GM12878 (cell line): Measurements from ENCODE around the gene PRR12. TPM values are rescaled to one million over a fixed set of nuclear protein-coding genes. Genes with fewer than 3 reads are reported as not detected.

ENCODE experiments used
- ATF3 ChIP-seq: IDR thresholded peaks from 2 replicates; pipeline ENCODE4 v1.6.1; 2011; ENCODE audit warnings: low read depth, mild to moderate bottlenecking, low read length, moderate library complexity, borderline replicate concordance; ENCODE audit errors: extremely low read depth
- ATF7 ChIP-seq: fragments of 450-650 bp; IDR thresholded peaks from 2 replicates; pipeline ENCODE4 v1.6.1; 2016; ENCODE audit warnings: low read depth, mild to moderate bottlenecking
- BRCA1 ChIP-seq: IDR thresholded peaks from 2 replicates; pipeline ENCODE4 v1.6.1; 2011; ENCODE audit warnings: low read depth, low read length, improper control_type of control experiment
- CBX3 ChIP-seq: fragments of 200-600 bp; sonication (generic); IDR thresholded peaks from 2 replicates; pipeline ENCODE4 v1.6.1; 2016; ENCODE audit warnings: low read depth, borderline replicate concordance
- DPF2 ChIP-seq: fragments of 450-650 bp; IDR thresholded peaks from 2 replicates; pipeline ENCODE4 v1.6.1; 2017; ENCODE audit warnings: mild to moderate bottlenecking
- EP300 ChIP-seq, 2 experiments: fragments of 150-350 bp in 1 of 2; IDR thresholded peaks; 2 replicates each; pipeline ENCODE4 v1.6.1; 2011 to 2012; ENCODE audit warnings: low read depth in 2 of 2, low read length in 2 of 2, borderline replicate concordance in 1 of 2, improper control_type of control experiment in 1 of 2, inconsistent platforms in 1 of 2; ENCODE audit not compliant: control insufficient read depth in 1 of 2
- ESRRA ChIP-seq: IDR thresholded peaks from 2 replicates; pipeline ENCODE4 v1.6.1; 2012; ENCODE audit warnings: mild to moderate bottlenecking, low read length, improper control_type of control experiment
- EZH2 ChIP-seq: IDR thresholded peaks from 2 replicates; pipeline ENCODE4 v1.6.1; 2012; ENCODE audit warnings: low read depth, mild to moderate bottlenecking, control low read depth, inconsistent platforms, low read length, borderline replicate concordance; ENCODE audit not compliant: control insufficient read depth
- IKZF2 ChIP-seq, 2 experiments: fragments of 450-650 bp; IDR thresholded peaks; 2 replicates each; pipeline ENCODE4 v1.6.1; 2017; ENCODE audit warnings: mild to moderate bottlenecking in 2 of 2, moderate library complexity in 2 of 2
- JUND ChIP-seq: IDR thresholded peaks from 2 replicates; pipeline ENCODE4 v1.6.1; 2012; ENCODE audit warnings: low read depth, mild to moderate bottlenecking, low read length, improper control_type of control experiment, moderate library complexity
- LARP7 ChIP-seq: fragments of 450-650 bp; IDR thresholded peaks from 2 replicates; pipeline ENCODE4 v1.6.1; 2017; ENCODE audit warnings: mild to moderate bottlenecking
- POLR2AphosphoS5 ChIP-seq: IDR thresholded peaks from 2 replicates; pipeline ENCODE4 v1.6.1; 2011; ENCODE audit warnings: mild to moderate bottlenecking, low read length, inconsistent platforms
- RAD21 ChIP-seq: IDR thresholded peaks from 2 replicates; pipeline ENCODE4 v1.6.1; 2011; ENCODE audit warnings: mild to moderate bottlenecking, low read depth, low read length, moderate library complexity; ENCODE audit not compliant: insufficient read depth
- RB1 ChIP-seq: fragments of 450-650 bp; formaldehyde crosslinking; IDR thresholded peaks from 2 replicates; pipeline ENCODE4 v1.6.1; 2017; ENCODE audit warnings: mild to moderate bottlenecking, borderline replicate concordance
- RCOR1 ChIP-seq: conservative IDR thresholded peaks from 2 replicates; pipeline ENCODE4 v1.6.1; 2012; ENCODE audit warnings: low read depth, low read length, improper control_type of control experiment
- SIN3A ChIP-seq: IDR thresholded peaks from 2 replicates; pipeline ENCODE4 v1.6.1; 2012; ENCODE audit warnings: low read depth, low read length, improper control_type of control experiment
- SKIL ChIP-seq: fragments of 450-650 bp; IDR thresholded peaks from 2 replicates; pipeline ENCODE4 v1.6.1; 2017; ENCODE audit warnings: mild to moderate bottlenecking, low read depth, inconsistent platforms; ENCODE audit not compliant: poor library complexity, severe bottlenecking
- SMAD1 ChIP-seq: fragments of 450-650 bp; IDR thresholded peaks from 2 replicates; pipeline ENCODE4 v1.6.1; 2018; ENCODE audit warnings: mild to moderate bottlenecking, low read depth; ENCODE audit not compliant: partially characterized antibody
- SMARCA5 ChIP-seq: fragments of 450-650 bp; IDR thresholded peaks from 2 replicates; pipeline ENCODE4 v1.6.1; 2017; ENCODE audit warnings: mild to moderate bottlenecking
- WRNIP1 ChIP-seq: IDR thresholded peaks from 2 replicates; pipeline ENCODE4 v1.6.1; 2011; ENCODE audit warnings: low read depth, low read length, improper control_type of control experiment, borderline replicate concordance
- YY1 ChIP-seq: IDR thresholded peaks from 2 replicates; pipeline ENCODE4 v1.6.1; 2011; ENCODE audit warnings: low read depth, mild to moderate bottlenecking, low read length
- ZNF274 ChIP-seq: IDR thresholded peaks from one replicate; pipeline ENCODE4 v1.8.0; 2011; ENCODE audit not compliant: insufficient read length, insufficient read depth
- ZNF384 ChIP-seq: IDR thresholded peaks from 2 replicates; pipeline ENCODE4 v1.6.1; 2012; ENCODE audit warnings: low read depth, mild to moderate bottlenecking, low read length, improper control_type of control experiment, borderline replicate concordance
- polyA plus RNA-seq, 11 experiments: library from polyadenylated mRNA; depleted of rRNA in 4 of 11; unstranded in 6 of 11; stranded (reverse) in 5 of 11; fragments of >200 nt; fragmentation: Nextera tagmentation in 4 of 11; fragmentation: Illumina TruSeq in 1 of 11; extraction: Ambion mirVana in 4 of 11; extraction: Trizol in 1 of 11; gene quantifications; 1 replicate in 1 of 11; 2 replicates in 10 of 11; pipeline versions ENCODE4 v1.2.1 to v1.2.3, GENCODE V29; 2011 to 2016; ENCODE audit warnings: inconsistent platforms in 2 of 11, missing spikeins in 2 of 11, low read depth in 1 of 11
- total RNA-seq, 4 experiments: library from RNA; depleted of rRNA in 3 of 4; stranded (reverse); fragments of >200 nt in 3 of 4; fragmentation: Illumina TruSeq in 1 of 4; extraction: Trizol in 1 of 4; gene quantifications; 2 replicates each; pipeline versions ENCODE4 v1.2.1 to v1.2.3, GENCODE V29; 2013 to 2021
- TF ChIP-seq, protein P1 (sequence below): fragments of 450-650 bp; IDR thresholded peaks from 2 replicates; pipeline ENCODE4 v1.6.1; 2018; ENCODE audit warnings: mild to moderate bottlenecking, low read depth, moderate library complexity; ENCODE audit not compliant: partially characterized antibody
- TF ChIP-seq, protein P2 (sequence below): fragments of 450-650 bp; IDR thresholded peaks from 2 replicates; pipeline ENCODE4 v1.6.1; 2016; ENCODE audit warnings: mild to moderate bottlenecking

Gene PRR12
- total and polyA plus RNA-seq, 10 of the 15 experiments (the other 5 are each of a cell fraction or from before 2014, with no cell fraction given) = 0.02 to 25.3 (median 1.6) TPM

- no peak for TF ChIP-seq JUND
- TF ChIP-seq, protein P1, sequence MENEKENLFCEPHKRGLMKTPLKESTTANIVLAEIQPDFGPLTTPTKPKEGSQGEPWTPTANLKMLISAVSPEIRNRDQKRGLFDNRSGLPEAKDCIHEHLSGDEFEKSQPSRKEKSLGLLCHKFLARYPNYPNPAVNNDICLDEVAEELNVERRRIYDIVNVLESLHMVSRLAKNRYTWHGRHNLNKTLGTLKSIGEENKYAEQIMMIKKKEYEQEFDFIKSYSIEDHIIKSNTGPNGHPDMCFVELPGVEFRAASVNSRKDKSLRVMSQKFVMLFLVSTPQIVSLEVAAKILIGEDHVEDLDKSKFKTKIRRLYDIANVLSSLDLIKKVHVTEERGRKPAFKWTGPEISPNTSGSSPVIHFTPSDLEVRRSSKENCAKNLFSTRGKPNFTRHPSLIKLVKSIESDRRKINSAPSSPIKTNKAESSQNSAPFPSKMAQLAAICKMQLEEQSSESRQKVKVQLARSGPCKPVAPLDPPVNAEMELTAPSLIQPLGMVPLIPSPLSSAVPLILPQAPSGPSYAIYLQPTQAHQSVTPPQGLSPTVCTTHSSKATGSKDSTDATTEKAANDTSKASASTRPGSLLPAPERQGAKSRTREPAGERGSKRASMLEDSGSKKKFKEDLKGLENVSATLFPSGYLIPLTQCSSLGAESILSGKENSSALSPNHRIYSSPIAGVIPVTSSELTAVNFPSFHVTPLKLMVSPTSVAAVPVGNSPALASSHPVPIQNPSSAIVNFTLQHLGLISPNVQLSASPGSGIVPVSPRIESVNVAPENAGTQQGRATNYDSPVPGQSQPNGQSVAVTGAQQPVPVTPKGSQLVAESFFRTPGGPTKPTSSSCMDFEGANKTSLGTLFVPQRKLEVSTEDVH = no peak
- no peak for TF ChIP-seq CBX3
- no peak for TF ChIP-seq DPF2
- no peak for TF ChIP-seq SIN3A
- no peak for TF ChIP-seq IKZF2 (IDR thresholded peaks at IDR 0.05)
- TF ChIP-seq, protein P2, sequence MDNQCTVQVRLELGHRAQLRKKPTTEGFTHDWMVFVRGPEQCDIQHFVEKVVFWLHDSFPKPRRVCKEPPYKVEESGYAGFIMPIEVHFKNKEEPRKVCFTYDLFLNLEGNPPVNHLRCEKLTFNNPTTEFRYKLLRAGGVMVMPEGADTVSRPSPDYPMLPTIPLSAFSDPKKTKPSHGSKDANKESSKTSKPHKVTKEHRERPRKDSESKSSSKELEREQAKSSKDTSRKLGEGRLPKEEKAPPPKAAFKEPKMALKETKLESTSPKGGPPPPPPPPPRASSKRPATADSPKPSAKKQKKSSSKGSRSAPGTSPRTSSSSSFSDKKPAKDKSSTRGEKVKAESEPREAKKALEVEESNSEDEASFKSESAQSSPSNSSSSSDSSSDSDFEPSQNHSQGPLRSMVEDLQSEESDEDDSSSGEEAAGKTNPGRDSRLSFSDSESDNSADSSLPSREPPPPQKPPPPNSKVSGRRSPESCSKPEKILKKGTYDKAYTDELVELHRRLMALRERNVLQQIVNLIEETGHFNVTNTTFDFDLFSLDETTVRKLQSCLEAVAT = no peak
- TF ChIP-seq ATF3 = no peak
- TF ChIP-seq RAD21 = peak; percentile 97
- TF ChIP-seq ZNF384 = no peak
- no peak for TF ChIP-seq BRCA1
- TF ChIP-seq WRNIP1 = no peak
- 0 out of 2 replicates have a peak, but pooled peaks have one; percentile 21 for TF ChIP-seq ESRRA
- peak; percentile 69 for TF ChIP-seq YY1
- TF ChIP-seq SMARCA5 = peak; percentile 73; the same call in 1 of the 2 replicates
- no peak for TF ChIP-seq LARP7
- no peak for TF ChIP-seq EZH2
- TF ChIP-seq POLR2AphosphoS5 = no peak
- TF ChIP-seq SMAD1 = no peak
- no peak for TF ChIP-seq RCOR1
- TF ChIP-seq EP300 (IDR thresholded peaks at IDR 0.05; ENCODE audit: borderline replicate concordance in 1 of 2, control insufficient read depth in 1 of 2, low read depth in 2 of 2, low read length in 2 of 2) = no peak
- TF ChIP-seq ZNF274 = no peak
- peak; percentile 15; the same call in 1 of the 2 replicates for TF ChIP-seq ATF7
- peak; percentile 49; the same call in 1 of the 2 replicates for TF ChIP-seq RB1
- no peak for TF ChIP-seq SKIL
These were observed 20.7 kb upstream of the PRR12 start (continued) for GRCh38 chr19:49570138-49570856.
